Measurements from ENCODE around the gene ENDOV.

The ENDOV gene

GRCh38 chr17:80452173-80452915 lies 37.4 kb downstream of the ENDOV start:
- DNase-seq: no peak

- DNase-seq: no peak
Measured at GRCh38 chr17:80453126-80453997, 38.4 kb downstream of the ENDOV start.

- DNase-seq: peak; percentile 16 to 37
Measured at GRCh38 chr17:80453998-80454556, 39.1 kb downstream of the ENDOV start.

- peak; percentile 95 to 97 for DNase-seq
Measured at GRCh38 chr17:80454557-80455335, 39.8 kb downstream of the ENDOV start.

- DNase-seq: peak in 1 of 2 donors; percentile 61
Measured at GRCh38 chr17:80455336-80455710, 40.4 kb downstream of the ENDOV start.

- DNase-seq: no peak
Measured at GRCh38 chr17:80455784-80456183, 40.8 kb downstream of the ENDOV start.

GRCh38 chr17:80456465-80457235 lies 41.7 kb downstream of the ENDOV start:
- no peak for DNase-seq

GRCh38 chr17:80457236-80457856 lies 42.4 kb downstream of the ENDOV start:
- no peak for DNase-seq

GRCh38 chr17:80458016-80458415 lies 43.0 kb downstream of the ENDOV start:
- no peak for DNase-seq

GRCh38 chr17:80459234-80459633 lies 44.3 kb downstream of the ENDOV start:
- DNase-seq: no peak

GRCh38 chr17:80460429-80460834 lies 45.5 kb downstream of the ENDOV start:
- no peak for DNase-seq

GRCh38 chr17:80461528-80462160 lies 46.7 kb downstream of the ENDOV start:
- DNase-seq: no peak

- no peak for DNase-seq
Measured at GRCh38 chr17:80463784-80464400, 48.9 kb downstream of the ENDOV start.

GRCh38 chr17:80464486-80464885 lies 49.5 kb downstream of the ENDOV start:
- DNase-seq: no peak

GRCh38 chr17:80465327-80465974 lies 50.5 kb downstream of the ENDOV start:
- DNase-seq: no peak

GRCh38 chr17:80466188-80466705 lies 51.3 kb downstream of the ENDOV start:
- DNase-seq: no peak

- DNase-seq: no peak
Measured at GRCh38 chr17:80468242-80468641, 53.3 kb downstream of the ENDOV start.

- no peak for DNase-seq
Measured at GRCh38 chr17:80468781-80469493, 54.0 kb downstream of the ENDOV start.

GRCh38 chr17:80469667-80470066 lies 54.7 kb downstream of the ENDOV start:
- no peak for DNase-seq

Measured in stimulated activated CD4-positive, alpha-beta T cell treated with anti-CD3 and anti-CD28 coated beads, Interleukin-2, amount 100 ng/mL, for 24 hours (primary cell).